HAP-1 (cell line): Measurements from ENCODE around the gene POTEG.
"Not testable (repeated sequence)": the region's sequence is repeated elsewhere in the genome, so short reads cannot be mapped to it uniquely, and the experiment has no call there.

Experiments
- DNase-seq, 2 experiments: peaks; one replicate each; pipeline ENCODE4 v3.0.0-alpha.2; 2016 to 2020; ENCODE audit warnings: low spot score in 2 of 2
- H3K27me3 ChIP-seq: fragments of 250-450 bp; sonication (Bioruptor Pico); 2 replicates; pipeline ENCODE4 v1.5.1; 2020; ENCODE audit warnings: low read depth, mild to moderate bottlenecking, moderate library complexity
- H3K36me3 ChIP-seq: fragments of 250-450 bp; sonication (Bioruptor Pico); replicated peaks from 2 replicates; pipeline ENCODE4 v1.5.1; 2020; ENCODE audit warnings: mild to moderate bottlenecking
- H3K4me1 ChIP-seq: fragments of 250-450 bp; sonication (Bioruptor Pico); 2 replicates; pipeline ENCODE4 v1.5.1; 2020; ENCODE audit warnings: mild to moderate bottlenecking
- H3K4me3 ChIP-seq: fragments of 250-450 bp; sonication (Bioruptor Pico); 2 replicates; pipeline ENCODE4 v1.5.1; 2020; ENCODE audit warnings: mild to moderate bottlenecking, moderate library complexity
- H3K9me3 ChIP-seq: fragments of 250-450 bp; sonication (Bioruptor Pico); 2 replicates; pipeline ENCODE4 v1.5.1; 2020; ENCODE audit warnings: mild to moderate bottlenecking, moderate library complexity
- in situ Hi-C: fragments of 300-500 bp; cut with MboI; formaldehyde crosslinking; loops from 3 replicates; pipeline ENCODE4 v1.14.3; 2020; ENCODE audit warnings: low sequenced_read_pairs, inconsistent platforms, mixed read lengths

POTEG gene

DNA sequence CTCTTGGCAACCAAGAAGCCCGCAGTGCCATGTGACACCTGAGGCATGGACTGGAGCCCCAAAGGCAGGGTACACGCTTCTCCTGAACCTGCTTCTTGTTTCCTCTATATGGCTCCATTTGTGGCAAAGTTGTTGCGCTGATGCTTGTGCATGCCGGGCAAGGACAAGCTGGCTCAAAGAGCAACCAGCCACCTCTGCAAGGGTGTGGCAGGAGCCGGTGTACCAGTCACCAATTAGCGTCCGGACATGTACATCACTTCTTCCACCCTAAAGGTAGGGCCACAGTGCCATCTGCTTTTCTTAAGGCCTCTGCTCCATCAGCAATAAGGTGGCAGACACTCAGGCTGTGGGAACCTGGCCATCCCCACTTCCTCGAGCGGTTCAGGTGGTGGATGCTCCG lies 43.9 kb downstream of the POTEG start:
- DNase-seq, H3K4me3 ChIP-seq, H3K36me3 ChIP-seq, in situ Hi-C loops, H3K4me1 ChIP-seq, H3K27me3 ChIP-seq, H3K9me3 ChIP-seq: not testable (repeated sequence)

DNA sequence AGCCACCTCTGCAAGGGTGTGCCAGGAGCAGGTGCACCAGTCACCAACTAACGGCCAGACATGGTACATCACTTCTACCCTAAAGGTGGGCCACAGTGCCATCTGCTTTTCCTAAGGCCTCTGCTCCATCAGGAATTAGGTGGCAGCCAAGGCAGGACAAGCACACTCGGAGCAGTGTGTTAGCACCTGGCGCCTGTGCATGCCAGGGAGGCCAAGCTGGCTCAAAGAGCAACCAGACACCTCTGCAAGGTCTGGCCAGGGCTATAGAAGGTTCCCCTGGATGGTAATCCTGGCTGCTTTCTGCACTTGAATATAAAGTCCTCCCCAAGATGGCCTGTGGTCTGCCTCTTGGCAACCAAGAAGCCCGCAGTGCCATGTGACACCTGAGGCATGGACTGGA lies 45.4 kb downstream of the POTEG start:
- H3K9me3 ChIP-seq, H3K27me3 ChIP-seq, H3K4me1 ChIP-seq, DNase-seq, H3K4me3 ChIP-seq, H3K36me3 ChIP-seq, in situ Hi-C loops: not testable (repeated sequence)

GRCh38 chr14:19386996-19387395 lies 47.1 kb downstream of the POTEG start:
- H3K4me3 ChIP-seq, H3K27me3 ChIP-seq, H3K36me3 ChIP-seq, H3K9me3 ChIP-seq, H3K4me1 ChIP-seq, DNase-seq, in situ Hi-C loops: not testable (repeated sequence)

- H3K9me3 ChIP-seq, H3K4me1 ChIP-seq, H3K27me3 ChIP-seq, in situ Hi-C loops, H3K4me3 ChIP-seq, H3K36me3 ChIP-seq, DNase-seq: not testable (repeated sequence)
These were observed 47.8 kb downstream of the POTEG start for GRCh38 chr14:19386309-19386708.

DNA sequence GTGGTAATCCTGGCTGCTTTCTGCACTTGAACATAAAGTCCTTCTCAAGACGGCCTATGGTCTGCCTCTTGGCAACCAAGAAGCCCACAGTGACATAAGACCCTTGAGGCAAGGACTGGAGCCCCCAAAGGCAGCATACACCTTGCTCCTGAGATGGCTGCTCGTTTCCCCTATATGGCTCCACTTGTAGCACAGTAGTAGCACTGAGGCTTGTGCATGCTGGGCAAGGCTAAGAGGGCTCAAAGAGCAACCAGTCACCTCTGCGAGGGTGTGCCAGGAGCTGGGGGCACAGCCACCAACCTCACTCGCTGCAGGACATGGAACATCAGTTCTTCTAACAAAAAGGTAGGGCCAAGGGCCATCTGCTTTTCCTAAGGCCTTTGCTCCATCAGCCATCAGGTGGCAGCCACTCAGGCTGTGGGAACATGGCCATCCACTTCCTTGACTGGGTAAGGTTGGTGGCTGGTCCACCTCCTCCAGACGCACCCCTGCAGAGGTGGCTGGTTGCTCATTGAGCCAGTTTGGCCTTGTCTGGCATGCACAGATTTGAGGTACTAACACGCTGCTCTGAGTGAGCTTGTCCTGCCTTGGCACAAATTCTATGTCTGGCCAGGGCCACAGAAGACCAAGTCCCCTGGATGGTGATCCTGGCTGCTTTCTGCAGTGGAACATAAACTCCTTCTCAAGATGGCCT lies 49.9 kb downstream of the POTEG start:
- DNase-seq, H3K9me3 ChIP-seq, in situ Hi-C loops, H3K4me1 ChIP-seq, H3K36me3 ChIP-seq, H3K4me3 ChIP-seq, H3K27me3 ChIP-seq: not testable (repeated sequence)

DNA sequence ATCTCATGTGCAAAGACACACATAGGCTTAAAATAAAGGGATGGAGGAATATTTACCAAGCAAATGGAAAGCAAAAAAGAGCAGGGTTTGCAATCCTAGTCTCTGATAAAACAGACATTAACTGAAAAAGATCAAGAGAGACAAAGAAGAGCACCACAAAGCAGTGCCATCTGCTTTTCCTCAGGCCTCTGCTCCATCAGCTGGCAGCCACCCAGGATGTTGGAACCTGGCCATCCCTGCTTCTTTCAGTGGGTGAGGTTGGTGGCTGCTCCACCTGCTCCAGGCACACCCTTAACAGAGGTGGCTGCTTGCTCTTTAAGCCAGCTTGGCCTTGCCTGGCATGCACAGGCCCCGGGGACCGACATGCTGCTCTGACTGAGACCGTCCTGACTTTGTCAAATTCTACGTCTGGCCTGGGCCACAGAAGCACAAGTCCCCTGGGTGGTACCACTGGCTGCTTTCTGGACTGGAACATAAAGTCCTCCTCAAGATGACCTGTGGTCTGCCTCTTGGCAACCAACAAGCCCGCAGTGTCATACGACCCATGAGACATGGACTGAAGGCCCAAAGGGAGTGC lies 51.0 kb downstream of the POTEG start:
- in situ Hi-C loops, H3K9me3 ChIP-seq, H3K27me3 ChIP-seq, H3K36me3 ChIP-seq, DNase-seq, H3K4me1 ChIP-seq, H3K4me3 ChIP-seq: not testable (repeated sequence)

DNA sequence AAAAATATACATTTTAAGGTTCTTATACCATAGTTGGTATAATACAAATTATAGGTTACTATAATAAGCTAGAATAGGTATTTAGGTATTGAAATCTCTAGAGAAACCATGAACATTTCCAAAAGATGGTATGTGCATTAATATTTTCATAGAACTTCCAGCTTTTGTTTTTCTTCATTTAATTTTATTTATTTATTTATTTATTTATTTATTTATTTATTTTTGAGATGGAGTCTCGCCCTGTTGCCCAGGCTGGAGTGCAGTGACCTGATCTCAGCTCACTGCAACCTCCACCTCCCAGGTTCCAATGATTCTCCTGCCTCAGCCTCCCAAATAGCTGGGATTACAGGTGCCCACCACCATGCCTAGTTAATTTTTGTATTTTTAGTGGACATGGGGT lies 54.0 kb downstream of the POTEG start:
- H3K36me3 ChIP-seq, DNase-seq, H3K27me3 ChIP-seq, H3K9me3 ChIP-seq, H3K4me1 ChIP-seq, H3K4me3 ChIP-seq, in situ Hi-C loops: not testable (repeated sequence)

GRCh38 chr14:19374451-19374903 lies 59.7 kb downstream of the POTEG start:
- H3K27me3 ChIP-seq, in situ Hi-C loops, H3K9me3 ChIP-seq, H3K36me3 ChIP-seq, H3K4me1 ChIP-seq, DNase-seq, H3K4me3 ChIP-seq: not testable (repeated sequence)

GRCh38 chr14:19372813-19373500 lies 61.2 kb downstream of the POTEG start:
- in situ Hi-C loops, H3K4me3 ChIP-seq, H3K36me3 ChIP-seq, DNase-seq, H3K27me3 ChIP-seq, H3K9me3 ChIP-seq, H3K4me1 ChIP-seq: not testable (repeated sequence)

GRCh38 chr14:19371767-19372166 lies 62.4 kb downstream of the POTEG start:
- H3K4me1 ChIP-seq, H3K9me3 ChIP-seq, H3K27me3 ChIP-seq, H3K4me3 ChIP-seq, in situ Hi-C loops, DNase-seq, H3K36me3 ChIP-seq: not testable (repeated sequence)

GRCh38 chr14:19362803-19363202 lies 71.3 kb downstream of the POTEG start:
- DNase-seq, H3K9me3 ChIP-seq, in situ Hi-C loops, H3K27me3 ChIP-seq, H3K36me3 ChIP-seq, H3K4me1 ChIP-seq, H3K4me3 ChIP-seq: not testable (repeated sequence)

DNA sequence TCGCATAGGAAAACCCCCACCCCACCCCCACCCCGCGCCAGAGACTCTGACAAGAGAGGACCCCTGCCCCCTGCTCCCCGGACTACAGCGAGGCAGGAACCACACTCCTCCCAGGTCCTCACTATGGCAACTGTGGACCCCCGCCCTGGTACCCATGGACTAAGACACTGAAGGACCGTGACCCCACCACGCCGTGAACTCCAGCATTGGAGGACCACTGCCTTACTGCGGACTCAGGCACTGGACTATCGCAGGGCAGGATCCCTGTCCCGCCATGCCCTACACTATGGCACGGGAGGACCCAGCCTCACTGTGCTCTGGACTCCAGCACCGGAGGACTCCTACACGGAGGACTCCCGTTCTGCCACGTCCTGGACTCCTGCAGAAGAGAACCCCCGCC lies 71.8 kb downstream of the POTEG start:
- H3K36me3 ChIP-seq, H3K9me3 ChIP-seq, in situ Hi-C loops, DNase-seq, H3K27me3 ChIP-seq, H3K4me1 ChIP-seq, H3K4me3 ChIP-seq: not testable (repeated sequence)

- H3K4me1 ChIP-seq, H3K9me3 ChIP-seq, H3K27me3 ChIP-seq, DNase-seq, H3K36me3 ChIP-seq, in situ Hi-C loops, H3K4me3 ChIP-seq: not testable (repeated sequence)
These were observed 72.4 kb downstream of the POTEG start for GRCh38 chr14:19361636-19362253.

GRCh38 chr14:19360937-19361635 lies 73.1 kb downstream of the POTEG start:
- in situ Hi-C loops, H3K4me1 ChIP-seq, H3K36me3 ChIP-seq, H3K27me3 ChIP-seq, H3K9me3 ChIP-seq, DNase-seq, H3K4me3 ChIP-seq: not testable (repeated sequence)
